PC-9 (cell line): Measurements from ENCODE around the gene SPACA1. TPM values are rescaled to one million over a fixed set of nuclear protein-coding genes. Genes with fewer than 3 reads are reported as not detected.

Experiments
- BruUV-seq: library from RNA; stranded (reverse); fragments of 400-500 nt; replicated peaks from 2 replicates; lab custom pipeline; 2021; lab: Mats Ljungman, UMichigan
- CTCF ChIA-PET: fragments of 300-600 bp; sonication (Branson Sonifier 250); formaldehyde crosslinking; loops from one replicate; lab custom pipeline; 2022; ENCODE audit warnings: antibody characterized with exemption; lab: Charles Lee
- POLR2A ChIA-PET: fragments of 300-600 bp; sonication (Branson Sonifier 250); formaldehyde crosslinking; loops from one replicate; lab custom pipeline; 2022; ENCODE audit warnings: antibody characterized with exemption; ENCODE audit not compliant: unreplicated experiment; lab: Charles Lee
- DNase-seq, 2 experiments: peaks; one replicate each; pipeline versions ENCODE4 v3.0.0 to v3.0.0-alpha.2; 2015 to 2022; ENCODE audit warnings: mixed read lengths in 1 of 2
- H2AFZ ChIP-seq: fragments of 200-600 bp; sonication (generic); 2 replicates; pipeline ENCODE4 v1.8.1; 2017; ENCODE audit warnings: antibody characterized with exemption
- H3F3A ChIP-seq: fragments of 200-600 bp; sonication (generic); 2 replicates; pipeline ENCODE4 v1.8.1; 2017; ENCODE audit warnings: antibody characterized with exemption, mild to moderate bottlenecking, low read depth; ENCODE audit not compliant: insufficient read depth
- H3K27ac ChIP-seq: fragments of 200-600 bp; sonication (generic); 2 replicates; pipeline ENCODE4 v1.6.1; 2016; ENCODE audit warnings: mixed run types
- H3K27me3 ChIP-seq: fragments of 200-600 bp; sonication (generic); 2 replicates; pipeline ENCODE4 v1.6.1; 2016; ENCODE audit warnings: low read depth, mixed run types; ENCODE audit not compliant: insufficient read depth
- H3K36me3 ChIP-seq: fragments of 200-600 bp; sonication (generic); 2 replicates; pipeline ENCODE4 v1.6.1; 2016; ENCODE audit warnings: low read depth, mixed run types
- H3K4me1 ChIP-seq: fragments of 200-600 bp; sonication (generic); replicated peaks from 2 replicates; pipeline ENCODE4 v1.6.1; 2016; ENCODE audit warnings: mixed run types; ENCODE audit not compliant: insufficient read depth
- H3K4me2 ChIP-seq: fragments of 200-600 bp; sonication (generic); 2 replicates; pipeline ENCODE4 v1.6.1; 2017; ENCODE audit warnings: mixed run types
- H3K4me3 ChIP-seq: fragments of 200-600 bp; sonication (generic); 2 replicates; pipeline ENCODE4 v1.6.1; 2016; ENCODE audit warnings: mixed run types
- H3K79me2 ChIP-seq: fragments of 200-600 bp; sonication (generic); 2 replicates; pipeline ENCODE4 v1.6.1; 2017; ENCODE audit warnings: low read depth, mixed run types
- H3K9me2 ChIP-seq: fragments of 200-600 bp; sonication (generic); 2 replicates; pipeline ENCODE4 v1.8.1; 2017; ENCODE audit warnings: mild to moderate bottlenecking; ENCODE audit not compliant: insufficient read depth
- H3K9me3 ChIP-seq: fragments of 200-600 bp; sonication (generic); 2 replicates; pipeline ENCODE4 v1.8.1; 2016; ENCODE audit warnings: low read depth; ENCODE audit not compliant: insufficient read depth
- H4K20me1 ChIP-seq: fragments of 200-600 bp; sonication (generic); 2 replicates; pipeline ENCODE4 v1.8.1; 2017; ENCODE audit not compliant: insufficient read depth
- EZH2 ChIP-seq: fragments of 200-600 bp; sonication (generic); IDR thresholded peaks from 2 replicates; pipeline ENCODE4 v1.8.0; 2017; ENCODE audit warnings: antibody characterized with exemption, low read depth
- intact Hi-C: fragments of 100-400 bp; cut with micrococcal nuclease; formaldehyde crosslinking; loops from one replicate; pipeline ENCODE4 v1.10.0; 2022; ENCODE audit not compliant: unreplicated experiment
- total RNA-seq: library from RNA; stranded (reverse); gene quantifications from 2 replicates; pipeline ENCODE4 v1.2.3, GENCODE V29; 2021
- TF ChIP-seq, protein P1 (sequence below): fragments of 200-600 bp; sonication (generic); conservative IDR thresholded peaks from 2 replicates; pipeline ENCODE4 v1.6.1; 2017; ENCODE audit warnings: mixed run types, antibody characterized with exemption, mild to moderate bottlenecking, moderate library complexity

Gene SPACA1
- total RNA-seq, 1 experiment from 2014 or later = not detected

- POLR2A ChIA-PET = no interaction called here
- Histone ChIP-seq H3K79me2 (no peaks in the 10 kb centered on the region), H2AFZ (no peak overlapping the region), H3K36me3 (no peaks in the 10 kb centered on the region), H3K9me2 (no peaks in the 10 kb centered on the region), H4K20me1 (no peaks in the 10 kb centered on the region), H3K4me3 (no peak overlapping the region), H3K4me2 (no peak overlapping the region), H3K9me3 (no peaks in the 10 kb centered on the region), H3K4me1 (no peaks in the 10 kb centered on the region), H3F3A (no peaks in the 10 kb centered on the region), H3K27ac (no peak overlapping the region), H3K27me3 (no peaks in the 10 kb centered on the region)
- intact Hi-C loops = no loop called here
- TF ChIP-seq, protein P1, sequence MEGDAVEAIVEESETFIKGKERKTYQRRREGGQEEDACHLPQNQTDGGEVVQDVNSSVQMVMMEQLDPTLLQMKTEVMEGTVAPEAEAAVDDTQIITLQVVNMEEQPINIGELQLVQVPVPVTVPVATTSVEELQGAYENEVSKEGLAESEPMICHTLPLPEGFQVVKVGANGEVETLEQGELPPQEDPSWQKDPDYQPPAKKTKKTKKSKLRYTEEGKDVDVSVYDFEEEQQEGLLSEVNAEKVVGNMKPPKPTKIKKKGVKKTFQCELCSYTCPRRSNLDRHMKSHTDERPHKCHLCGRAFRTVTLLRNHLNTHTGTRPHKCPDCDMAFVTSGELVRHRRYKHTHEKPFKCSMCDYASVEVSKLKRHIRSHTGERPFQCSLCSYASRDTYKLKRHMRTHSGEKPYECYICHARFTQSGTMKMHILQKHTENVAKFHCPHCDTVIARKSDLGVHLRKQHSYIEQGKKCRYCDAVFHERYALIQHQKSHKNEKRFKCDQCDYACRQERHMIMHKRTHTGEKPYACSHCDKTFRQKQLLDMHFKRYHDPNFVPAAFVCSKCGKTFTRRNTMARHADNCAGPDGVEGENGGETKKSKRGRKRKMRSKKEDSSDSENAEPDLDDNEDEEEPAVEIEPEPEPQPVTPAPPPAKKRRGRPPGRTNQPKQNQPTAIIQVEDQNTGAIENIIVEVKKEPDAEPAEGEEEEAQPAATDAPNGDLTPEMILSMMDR = no peak
- TF ChIP-seq EZH2 = no peak
- CTCF ChIA-PET = no interaction called here
- no peak for DNase-seq
- BruUV-seq = no TSS peak
Observed at GRCh38 chr6:88111991-88112390, 64.3 kb downstream of the SPACA1 start.

- Histone ChIP-seq H3K9me3 (no peaks in the 10 kb centered on the region), H3K79me2 (no peaks in the 10 kb centered on the region), H3F3A (no peaks in the 10 kb centered on the region), H3K4me3 (no peak overlapping the region), H3K36me3 (no peaks in the 10 kb centered on the region), H3K4me2 (no peak overlapping the region), H4K20me1 (no peaks in the 10 kb centered on the region), H3K27me3 (no peaks in the 10 kb centered on the region), H3K4me1 (no peaks in the 10 kb centered on the region), H3K9me2 (no peaks in the 10 kb centered on the region), H3K27ac (no peak overlapping the region), H2AFZ (no peak overlapping the region)
- intact Hi-C loops = no loop called here
- no TSS peak for BruUV-seq
- TF ChIP-seq, protein P1 = no peak
- no peak for TF ChIP-seq EZH2
- POLR2A ChIA-PET = no interaction called here
- CTCF ChIA-PET = no interaction called here
- no peak for DNase-seq
Observed at GRCh38 chr6:88114838-88115237, 67.2 kb downstream of the SPACA1 start.

DNA sequence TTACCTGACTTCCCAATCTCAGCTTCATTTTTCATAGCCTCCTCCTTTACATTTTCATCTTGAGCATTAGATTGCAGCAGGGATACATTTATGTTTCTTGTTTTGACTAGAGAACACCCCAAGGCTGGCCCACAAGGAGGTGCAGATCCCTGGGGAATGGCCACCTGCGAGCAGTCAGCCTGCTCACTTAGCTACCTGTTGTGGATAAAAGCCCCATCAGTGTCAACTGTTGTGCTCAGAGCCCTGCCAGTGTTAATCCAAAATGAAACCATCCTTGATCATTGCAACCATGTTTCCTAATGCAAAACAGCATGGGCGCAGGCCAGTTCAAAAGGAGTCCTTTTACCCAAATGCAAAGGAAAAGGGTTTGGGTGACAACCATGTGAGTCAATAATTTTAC, 67.7 kb downstream of the SPACA1 start:
- POLR2A ChIA-PET = no interaction called here
- no peak overlapping the region for H3K4me3 ChIP-seq
- CTCF ChIA-PET = no interaction called here
- TF ChIP-seq, protein P1 = no peak
- TF ChIP-seq EZH2 = no peak
- DNase-seq = no peak
- intact Hi-C loops = no loop called here
- no peaks in the 10 kb centered on the region for H3K4me1 ChIP-seq
- H3K27me3 ChIP-seq = no peaks in the 10 kb centered on the region
- H3K36me3 ChIP-seq = no peaks in the 10 kb centered on the region
- no peak overlapping the region for H3K4me2 ChIP-seq
- H3K27ac ChIP-seq = no peak overlapping the region
- H3K79me2 ChIP-seq = no peaks in the 10 kb centered on the region
- no peaks in the 10 kb centered on the region for H3K9me3 ChIP-seq
- no peak overlapping the region for H2AFZ ChIP-seq
- BruUV-seq = no TSS peak
- no peaks in the 10 kb centered on the region for H4K20me1 ChIP-seq
- no peaks in the 10 kb centered on the region for H3K9me2 ChIP-seq
- no peaks in the 10 kb centered on the region for H3F3A ChIP-seq
